ENCODE results near the gene DPH5. TPM values are rescaled to one million over a fixed set of nuclear protein-coding genes. Genes with fewer than 3 reads are reported as not detected.

Gene DPH5
- total and polyA plus RNA-seq, 2 of the 4 experiments (the other 2 are of a cell fraction): 32.3 to 42.0 TPM

DNA sequence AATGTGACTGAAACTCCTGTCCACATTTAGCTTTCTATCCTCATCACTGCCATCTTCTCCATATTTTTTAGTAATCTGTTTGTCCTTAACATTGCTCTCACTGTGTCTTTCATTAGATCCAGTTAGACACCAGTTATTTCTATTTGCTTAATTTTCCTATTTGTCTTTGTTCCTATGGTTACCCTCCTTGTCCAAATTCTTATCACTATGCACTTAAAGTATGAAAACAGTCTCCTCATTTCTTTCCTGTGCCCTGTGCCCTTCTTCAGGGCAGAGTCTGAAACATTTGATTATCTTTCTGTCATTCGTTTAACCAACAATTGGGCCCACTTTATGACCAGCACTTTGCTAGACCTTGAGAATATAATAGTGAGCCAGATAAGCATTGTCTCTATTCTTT is 65.5 kb downstream of the DPH5 start:
- in situ Hi-C loops (cut with MboI; ENCODE audit: low sequenced_read_pairs): no loop called here
- Histone ChIP-seq H3K56ac (ENCODE audit: extremely low read depth, insufficient read depth, low read length) (no peak overlapping the region), H2BK20ac (ENCODE audit: low read depth, low read length) (no peak overlapping the region), H3K36me3 (ENCODE audit: control insufficient read depth, insufficient read depth, low read length) (peaks cover 6% of the 10 kb centered on the region), H3K23ac (ENCODE audit: low read depth, low read length) (no peak overlapping the region), H4K20me1 (ENCODE audit: insufficient read depth, low read length) (no peaks in the 10 kb centered on the region), H4K8ac (ENCODE audit: low read depth in 2 of 2, low read length in 2 of 2) (no peak overlapping the region), H2AFZ (replicated peaks; ENCODE audit: low read length, poor library complexity) (no peak overlapping the region), H2BK15ac (ENCODE audit: low read depth, low read length) (no peak overlapping the region), H3K4me2 (ENCODE audit: low read depth, low read length) (no peak overlapping the region), H3K9me3 (ENCODE audit: control insufficient read depth, insufficient read depth, low read length) (no peaks in the 10 kb centered on the region), H2BK5ac (ENCODE audit: low read depth, low read length, poor library complexity, severe bottlenecking) (no peak overlapping the region), H2AK9ac (replicated peaks; ENCODE audit: low read depth, low read length, poor library complexity) (no peak overlapping the region), H3K4me3 (ENCODE audit: insufficient read depth, low read depth, low read length) (no peak overlapping the region), H2BK120ac (ENCODE audit: low read depth, low read length) (no peak overlapping the region), H4K91ac (ENCODE audit: insufficient read depth, low read depth, low read length) (no peak overlapping the region), H3K18ac (ENCODE audit: low read depth, low read length) (no peak overlapping the region), H3K9ac (ENCODE audit: low read depth, low read length) (no peak overlapping the region), H3K27ac (ENCODE audit: insufficient read depth, low read length) (no peak overlapping the region), H3K14ac (replicated peaks; ENCODE audit: low read depth, low read length) (no peak overlapping the region), H3K4ac (ENCODE audit: low read depth, low read length) (no peak overlapping the region), H2AK5ac (ENCODE audit: low read depth, low read length) (no peak overlapping the region), H4K5ac (ENCODE audit: low read depth, low read length) (no peak overlapping the region), H3K9me1 (ENCODE audit: insufficient read depth, low read length) (peaks cover 5% of the 10 kb centered on the region), H3K4me1 (ENCODE audit: control insufficient read depth, insufficient read depth, low read length) (peaks cover 3% of the 10 kb centered on the region), H3K27me3 (ENCODE audit: control insufficient read depth, insufficient read depth, low read length) (no peaks in the 10 kb centered on the region), H3K79me1 (ENCODE audit: low read depth in 1 of 2, low read length in 2 of 2) (peaks cover 5 to 15% of the 10 kb centered on the region in 2 experiments; a peak in 3 of 4 replicates)
- no TSS peak for BruUV-seq (replicated peaks)
- no peak for DNase-seq
- intact Hi-C loops (cut with micrococcal nuclease): no loop called here
- WGBS, 2 experiments (ENCODE audit: extremely low coverage in 2 of 2, insufficient read length in 1 of 2): no CpG with 5 or more reads among the region's 1 CpG
- dilution Hi-C loops (cut with HindIII; ENCODE audit: low sequenced_read_pairs, unreplicated experiment): no loop called here
- POLR2A ChIA-PET (ENCODE audit: unreplicated experiment): no interaction called here
- CTCF ChIA-PET: no interaction called here
- TF ChIP-seq MAFK (IDR thresholded peaks at IDR 0.05; ENCODE audit: low read depth, low read length) (no peak), BHLHE40 (IDR thresholded peaks at IDR 0.05; ENCODE audit: low read depth, low read length) (no peak), SMC3 (IDR thresholded peaks at IDR 0.05; ENCODE audit: low read depth, low read length) (no peak), CEBPB (IDR thresholded peaks at IDR 0.05; ENCODE audit: low read depth, low read length) (no peak), RCOR1 (IDR thresholded peaks at IDR 0.05; ENCODE audit: insufficient replicate concordance, low read length) (no peak), CHD1 (IDR thresholded peaks at IDR 0.05; ENCODE audit: low read depth, low read length) (no peak), FOS (IDR thresholded peaks at IDR 0.05; ENCODE audit: low read depth, low read length) (no peak), MXI1 (IDR thresholded peaks at IDR 0.05; ENCODE audit: borderline replicate concordance, low read depth, low read length) (no peak), RFX5 (IDR thresholded peaks at IDR 0.05; ENCODE audit: low read depth, low read length) (no peak), NFE2L2 (IDR thresholded peaks at IDR 0.05; ENCODE audit: low read depth, low read length) (no peak), RAD21 (IDR thresholded peaks at IDR 0.05; ENCODE audit: low read length) (no peak), MAZ (IDR thresholded peaks at IDR 0.05; ENCODE audit: borderline replicate concordance, low read depth, low read length) (no peak), POLR2A (IDR thresholded peaks at IDR 0.05; ENCODE audit: low read depth, low read length) (no peak)
- TF ChIP-seq, protein P1, sequence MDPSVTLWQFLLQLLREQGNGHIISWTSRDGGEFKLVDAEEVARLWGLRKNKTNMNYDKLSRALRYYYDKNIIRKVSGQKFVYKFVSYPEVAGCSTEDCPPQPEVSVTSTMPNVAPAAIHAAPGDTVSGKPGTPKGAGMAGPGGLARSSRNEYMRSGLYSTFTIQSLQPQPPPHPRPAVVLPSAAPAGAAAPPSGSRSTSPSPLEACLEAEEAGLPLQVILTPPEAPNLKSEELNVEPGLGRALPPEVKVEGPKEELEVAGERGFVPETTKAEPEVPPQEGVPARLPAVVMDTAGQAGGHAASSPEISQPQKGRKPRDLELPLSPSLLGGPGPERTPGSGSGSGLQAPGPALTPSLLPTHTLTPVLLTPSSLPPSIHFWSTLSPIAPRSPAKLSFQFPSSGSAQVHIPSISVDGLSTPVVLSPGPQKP (IDR thresholded peaks at IDR 0.05; ENCODE audit: borderline replicate concordance, low read depth, low read length): no peak
- TF ChIP-seq, protein P2, sequence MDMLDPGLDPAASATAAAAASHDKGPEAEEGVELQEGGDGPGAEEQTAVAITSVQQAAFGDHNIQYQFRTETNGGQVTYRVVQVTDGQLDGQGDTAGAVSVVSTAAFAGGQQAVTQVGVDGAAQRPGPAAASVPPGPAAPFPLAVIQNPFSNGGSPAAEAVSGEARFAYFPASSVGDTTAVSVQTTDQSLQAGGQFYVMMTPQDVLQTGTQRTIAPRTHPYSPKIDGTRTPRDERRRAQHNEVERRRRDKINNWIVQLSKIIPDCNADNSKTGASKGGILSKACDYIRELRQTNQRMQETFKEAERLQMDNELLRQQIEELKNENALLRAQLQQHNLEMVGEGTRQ (IDR thresholded peaks at IDR 0.05; ENCODE audit: low read depth, low read length): no peak
- TF ChIP-seq, protein P3, sequence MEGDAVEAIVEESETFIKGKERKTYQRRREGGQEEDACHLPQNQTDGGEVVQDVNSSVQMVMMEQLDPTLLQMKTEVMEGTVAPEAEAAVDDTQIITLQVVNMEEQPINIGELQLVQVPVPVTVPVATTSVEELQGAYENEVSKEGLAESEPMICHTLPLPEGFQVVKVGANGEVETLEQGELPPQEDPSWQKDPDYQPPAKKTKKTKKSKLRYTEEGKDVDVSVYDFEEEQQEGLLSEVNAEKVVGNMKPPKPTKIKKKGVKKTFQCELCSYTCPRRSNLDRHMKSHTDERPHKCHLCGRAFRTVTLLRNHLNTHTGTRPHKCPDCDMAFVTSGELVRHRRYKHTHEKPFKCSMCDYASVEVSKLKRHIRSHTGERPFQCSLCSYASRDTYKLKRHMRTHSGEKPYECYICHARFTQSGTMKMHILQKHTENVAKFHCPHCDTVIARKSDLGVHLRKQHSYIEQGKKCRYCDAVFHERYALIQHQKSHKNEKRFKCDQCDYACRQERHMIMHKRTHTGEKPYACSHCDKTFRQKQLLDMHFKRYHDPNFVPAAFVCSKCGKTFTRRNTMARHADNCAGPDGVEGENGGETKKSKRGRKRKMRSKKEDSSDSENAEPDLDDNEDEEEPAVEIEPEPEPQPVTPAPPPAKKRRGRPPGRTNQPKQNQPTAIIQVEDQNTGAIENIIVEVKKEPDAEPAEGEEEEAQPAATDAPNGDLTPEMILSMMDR (conservative IDR thresholded peaks at IDR 0.05; ENCODE audit: low read depth, low read length): no peak
- ATAC-seq (ENCODE audit: low read depth): no peak
